Measurements from ENCODE around the gene ADGRL1.
A peak's percentile ranks its signal among the peaks of the same experiment; 100 is the strongest.
"Not testable (repeated sequence)": the region's sequence is repeated elsewhere in the genome, so short reads cannot be mapped to it uniquely, and the experiment has no call there.

Gene ADGRL1

GRCh38 chr19:14189415-14189814, 16.6 kb downstream of the ADGRL1 start:
- no peak for DNase-seq

GRCh38 chr19:14188086-14188485, 17.9 kb downstream of the ADGRL1 start:
- not testable (repeated sequence) for DNase-seq

- no peak for DNase-seq
Measured at GRCh38 chr19:14187561-14187960, 18.4 kb downstream of the ADGRL1 start.

GRCh38 chr19:14186684-14187083, 19.3 kb downstream of the ADGRL1 start:
- not testable (repeated sequence) for DNase-seq

GRCh38 chr19:14185691-14186090, 20.3 kb downstream of the ADGRL1 start:
- not testable (repeated sequence) for DNase-seq

GRCh38 chr19:14185158-14185557, 20.8 kb downstream of the ADGRL1 start:
- DNase-seq: no peak

- DNase-seq: peak in 1 of 56 donors; percentile 17
Measured at GRCh38 chr19:14183741-14184350, 22.1 kb downstream of the ADGRL1 start.

GRCh38 chr19:14182476-14182875, 23.5 kb downstream of the ADGRL1 start:
- peak in 2 of 56 donors; percentile 20 to 50 for DNase-seq

- no peak for DNase-seq
Measured at GRCh38 chr19:14181906-14182305, 24.1 kb downstream of the ADGRL1 start.

GRCh38 chr19:14181199-14181598, 24.8 kb downstream of the ADGRL1 start:
- not testable (repeated sequence) for DNase-seq

GRCh38 chr19:14177496-14178074, 28.4 kb downstream of the ADGRL1 start:
- DNase-seq: no peak

- DNase-seq: no peak
Measured at GRCh38 chr19:14175351-14175792, 30.6 kb downstream of the ADGRL1 start.

GRCh38 chr19:14174883-14175282, 31.1 kb downstream of the ADGRL1 start:
- DNase-seq: no peak

- DNase-seq: no peak
Measured at GRCh38 chr19:14168993-14169392, 37.0 kb downstream of the ADGRL1 start.

GRCh38 chr19:14168259-14168972, 37.6 kb downstream of the ADGRL1 start:
- no peak for DNase-seq

GRCh38 chr19:14167576-14168138, 38.3 kb downstream of the ADGRL1 start:
- DNase-seq: peak in 1 of 56 donors; percentile 8

GRCh38 chr19:14166999-14167575, 38.9 kb downstream of the ADGRL1 start:
- no peak for DNase-seq

GRCh38 chr19:14165990-14166830, 39.8 kb downstream of the ADGRL1 start:
- DNase-seq: peak in 2 of 56 donors; percentile 7 to 10

GRCh38 chr19:14164724-14165493, 41.1 kb downstream of the ADGRL1 start:
- no peak for DNase-seq

GRCh38 chr19:14164082-14164481, 41.9 kb downstream of the ADGRL1 start:
- DNase-seq: no peak

Data from amygdala (tissue), 56 donors.